Adrenal gland (tissue), 12 donors: ENCODE results near the gene LMF1. TPM values are rescaled to one million over a fixed set of nuclear protein-coding genes. Genes with fewer than 3 reads are reported as not detected.
A peak's percentile ranks its signal among the peaks of the same experiment; 100 is the strongest.

Experiments used
- DNase-seq, 7 donors: peaks; one replicate each; pipeline ENCODE4 v3.0.0-alpha.2; 2019 to 2020
- H3K27ac ChIP-seq, 5 donors: fragments of 200-600 bp; sonication (generic) in 4 of 5; 1 replicate in 3 of 5; 2 replicates in 2 of 5; pipeline versions ENCODE4 v1.5.1 to v1.8.0; 2016 to 2020; ENCODE audit warnings: mild to moderate bottlenecking in 1 of 5
- H3K27me3 ChIP-seq: fragments of 200-600 bp; 2 replicates; pipeline ENCODE4 v1.8.0; 2021
- H3K36me3 ChIP-seq, 2 donors: fragments of 200-600 bp; replicated peaks in 1 of 2; 1 replicate in 1 of 2; 2 replicates in 1 of 2; pipeline versions ENCODE4 v1.5.1 to v1.8.0; 2018 to 2022
- H3K4me1 ChIP-seq, 2 donors: fragments of 200-600 bp; replicated peaks in 1 of 2; 1 replicate in 1 of 2; 2 replicates in 1 of 2; pipeline versions ENCODE4 v1.5.1 to v1.8.0; 2018 to 2021
- H3K4me3 ChIP-seq, 4 donors: fragments of 200-600 bp; sonication (generic) in 3 of 4; one replicate each; pipeline ENCODE4 v1.5.1; 2016 to 2018
- H3K9me3 ChIP-seq, 3 donors: fragments of 200-600 bp; sonication (generic) in 1 of 3; replicated peaks in 1 of 3; 1 replicate in 2 of 3; 2 replicates in 1 of 3; pipeline versions ENCODE4 v1.5.1 to v1.8.0; 2016 to 2021
- CTCF ChIP-seq, 6 experiments: fragments of 450-650 bp in 4 of 6; fragments of 200-600 bp in 2 of 6; sonication (generic) in 1 of 6; IDR thresholded peaks; 1 replicate in 5 of 6; 2 replicates in 1 of 6; pipeline versions ENCODE4 v1.5.1 to v1.8.0; 2016 to 2021; ENCODE audit warnings: antibody characterized with exemption in 6 of 6, mild to moderate bottlenecking in 2 of 6, moderate library complexity in 1 of 6
- POLR2A ChIP-seq, 2 donors: fragments of 450-650 bp; IDR thresholded peaks; one replicate each; pipeline ENCODE4 v1.6.1; 2017; ENCODE audit warnings: antibody characterized with exemption in 2 of 2, mild to moderate bottlenecking in 2 of 2, moderate library complexity in 1 of 2
- WGBS, 4 donors: extraction: QIAGEN DNeasy Blood & Tissue Kit in 2 of 4; methylation state at CpG; one replicate each; pipeline versions ENCODE4 v1.1.5 to v1.1.7; 2013 to 2017; 5-methylcytosine and 5-hydroxymethylcytosine counted together
- intact Hi-C, 2 donors: fragments of 100-400 bp; cut with DNase I; formaldehyde crosslinking; loops; one replicate each; pipeline versions ENCODE4 v1.14.1 to v1.15.0; 2022 to 2023
- polyA plus RNA-seq, 3 donors: library from polyadenylated mRNA; stranded (reverse); fragments of 200-250 nt in 2 of 3; fragments of 350-450 nt in 1 of 3; fragmentation: Illumina TruSeq in 1 of 3; extraction: RNeasy Lipid Tissue Mini Kit (QIAGEN cat#74804) in 1 of 3; gene quantifications; one replicate each; pipeline ENCODE4 v1.2.3, GENCODE V29; 2013 to 2014
- total RNA-seq, 9 donors: library from RNA; depleted of rRNA in 4 of 9; stranded (reverse); fragments of >200 nt in 4 of 9; fragments of 120-200 nt in 1 of 9; fragmentation: NEBNext Ultra II Directional in 1 of 9; extraction: Animal tissue kit (Norgen Biotek cat#: 25700) in 1 of 9; gene quantifications; one replicate each; pipeline versions ENCODE4 v1.1.0 to v1.2.4, GENCODE V29; 2013 to 2023
- donor health status: healthy with polysubstance abuse.
- donor health status: Bipolar disorder and iron deficiency.
- donor health status: DM: yes; HTN: yes; CAD: no.
- donor health status: DM: no; HTN: no; CAD: no.
- donor health status: DM: no; HTN: no; CAD: no.
- donor health status: DM: yes; HTN: yes; CAD: no.

The LMF1 gene
- total and polyA plus RNA-seq, 12 donors, result 10.5 to 101 (median 36.3) TPM

GRCh38 chr16:935684-936083 lies 35.1 kb downstream of the LMF1 start:
- no peak for DNase-seq
- no peak for TF ChIP-seq POLR2A (IDR thresholded peaks at IDR 0.05)
- no peak for TF ChIP-seq CTCF (IDR thresholded peaks at IDR 0.05)
- intact Hi-C loops, result no loop called here
- 68 to 82% (median 75%) methylated on average over 11 of the region's 11 CpGs for WGBS, 4 donors
- Histone ChIP-seq H3K27ac (peak overlapping the region in 1 of 5 donors; percentile 22), H3K4me1 (no peaks in the 10 kb centered on the region), H3K27me3 (no peaks in the 10 kb centered on the region), H3K9me3 (no peaks in the 10 kb centered on the region), H3K4me3 (no peak overlapping the region), H3K36me3 (peaks cover 0 to 8% of the 10 kb centered on the region in 2 donors)

- WGBS, 4 donors, result 94 to 96% (median 96%) methylated on average over 10 of the region's 10 CpGs
- Histone ChIP-seq H3K4me1 (no peaks in the 10 kb centered on the region), H3K27me3 (no peaks in the 10 kb centered on the region), H3K4me3 (no peak overlapping the region), H3K27ac (no peak overlapping the region), H3K36me3 (peaks cover 0 to 8% of the 10 kb centered on the region in 2 donors), H3K9me3 (no peaks in the 10 kb centered on the region)
- DNase-seq, result no peak
- intact Hi-C loops, result no loop called here
- TF ChIP-seq CTCF (IDR thresholded peaks at IDR 0.05), result no peak
- no peak for TF ChIP-seq POLR2A (IDR thresholded peaks at IDR 0.05)
Observed at GRCh38 chr16:934178-934577, 36.6 kb downstream of the LMF1 start.

- Histone ChIP-seq H3K9me3 (no peaks in the 10 kb centered on the region), H3K36me3 (peaks cover 0 to 8% of the 10 kb centered on the region in 2 donors), H3K27ac (no peak overlapping the region), H3K4me3 (no peak overlapping the region), H3K27me3 (no peaks in the 10 kb centered on the region), H3K4me1 (no peaks in the 10 kb centered on the region)
- TF ChIP-seq CTCF (IDR thresholded peaks at IDR 0.05) (no peak), POLR2A (IDR thresholded peaks at IDR 0.05) (no peak)
- WGBS, 4 donors, result 95 to 98% (median 97%) methylated on average over 9 to 15 of the region's 15 CpGs
- DNase-seq, result no peak
- intact Hi-C loops, result no loop called here
Observed at GRCh38 chr16:933581-933980, 37.2 kb downstream of the LMF1 start.

GRCh38 chr16:932831-933330 lies 37.9 kb downstream of the LMF1 start:
- TF ChIP-seq POLR2A (IDR thresholded peaks at IDR 0.05) (no peak), CTCF (IDR thresholded peaks at IDR 0.05) (no peak)
- Histone ChIP-seq H3K36me3 (peaks cover 0 to 8% of the 10 kb centered on the region in 2 donors), H3K27me3 (no peaks in the 10 kb centered on the region), H3K4me3 (no peak overlapping the region), H3K9me3 (no peaks in the 10 kb centered on the region), H3K4me1 (no peaks in the 10 kb centered on the region), H3K27ac (no peak overlapping the region)
- intact Hi-C loops, result no loop called here
- no peak for DNase-seq
- 91 to 96% (median 95%) methylated on average over 21 of the region's 21 CpGs for WGBS, 4 donors
